ENCODE measurements around the gene KLHL26. TPM values are rescaled to one million over a fixed set of nuclear protein-coding genes. Genes with fewer than 3 reads are reported as not detected.
A peak's percentile ranks its signal among the peaks of the same experiment; 100 is the strongest.

The KLHL26 gene
- total and polyA plus RNA-seq, 9 of the 15 experiments (the other 6 are each of a cell fraction or from before 2014, with no cell fraction given) = 0.13 to 13.3 (median 1.4) TPM

DNA sequence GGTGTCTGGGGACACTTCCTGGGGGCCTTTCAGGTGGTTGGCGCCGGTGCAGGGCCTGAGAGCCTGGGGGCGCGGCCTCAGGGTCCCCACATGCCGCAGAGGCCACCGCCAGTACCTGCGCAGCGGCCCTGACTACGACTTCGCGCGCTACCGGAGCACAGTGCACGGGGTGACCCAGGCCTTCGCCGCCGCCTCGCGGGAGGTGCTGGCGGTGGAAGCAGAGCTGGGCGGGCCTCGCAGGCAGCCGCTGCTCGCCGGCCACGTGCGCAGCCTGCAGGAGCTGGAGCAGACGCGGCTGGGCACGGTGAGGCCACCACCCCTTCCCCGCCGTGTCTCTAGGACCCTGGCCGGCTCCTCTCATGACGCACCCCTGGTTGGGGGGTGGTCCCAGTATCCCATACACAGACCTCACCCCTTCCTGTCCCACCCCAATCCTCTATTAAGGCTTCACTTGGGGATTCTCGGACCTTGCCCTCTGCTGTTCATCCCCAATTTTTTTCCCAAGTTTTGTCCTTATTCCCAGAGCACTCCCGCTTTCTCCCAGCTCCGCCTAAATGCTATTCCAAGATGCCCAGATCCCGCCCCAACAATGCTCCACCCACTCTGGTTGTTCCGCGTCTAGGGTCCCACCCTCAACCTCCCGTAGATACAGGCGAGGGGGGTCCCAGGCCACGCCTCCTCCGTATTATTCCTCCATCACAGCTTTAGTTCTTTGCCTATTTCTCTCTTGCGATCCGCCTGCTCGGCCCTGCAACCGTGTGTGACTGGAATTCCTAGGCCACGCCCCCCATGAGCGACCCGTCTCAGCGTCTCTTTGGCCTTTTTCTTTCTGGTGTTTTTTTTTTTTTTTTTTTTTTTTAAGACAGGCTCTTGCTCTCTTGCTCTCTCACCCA lies 47.2 kb upstream of the KLHL26 start (continued):
- TF ChIP-seq, protein P1, sequence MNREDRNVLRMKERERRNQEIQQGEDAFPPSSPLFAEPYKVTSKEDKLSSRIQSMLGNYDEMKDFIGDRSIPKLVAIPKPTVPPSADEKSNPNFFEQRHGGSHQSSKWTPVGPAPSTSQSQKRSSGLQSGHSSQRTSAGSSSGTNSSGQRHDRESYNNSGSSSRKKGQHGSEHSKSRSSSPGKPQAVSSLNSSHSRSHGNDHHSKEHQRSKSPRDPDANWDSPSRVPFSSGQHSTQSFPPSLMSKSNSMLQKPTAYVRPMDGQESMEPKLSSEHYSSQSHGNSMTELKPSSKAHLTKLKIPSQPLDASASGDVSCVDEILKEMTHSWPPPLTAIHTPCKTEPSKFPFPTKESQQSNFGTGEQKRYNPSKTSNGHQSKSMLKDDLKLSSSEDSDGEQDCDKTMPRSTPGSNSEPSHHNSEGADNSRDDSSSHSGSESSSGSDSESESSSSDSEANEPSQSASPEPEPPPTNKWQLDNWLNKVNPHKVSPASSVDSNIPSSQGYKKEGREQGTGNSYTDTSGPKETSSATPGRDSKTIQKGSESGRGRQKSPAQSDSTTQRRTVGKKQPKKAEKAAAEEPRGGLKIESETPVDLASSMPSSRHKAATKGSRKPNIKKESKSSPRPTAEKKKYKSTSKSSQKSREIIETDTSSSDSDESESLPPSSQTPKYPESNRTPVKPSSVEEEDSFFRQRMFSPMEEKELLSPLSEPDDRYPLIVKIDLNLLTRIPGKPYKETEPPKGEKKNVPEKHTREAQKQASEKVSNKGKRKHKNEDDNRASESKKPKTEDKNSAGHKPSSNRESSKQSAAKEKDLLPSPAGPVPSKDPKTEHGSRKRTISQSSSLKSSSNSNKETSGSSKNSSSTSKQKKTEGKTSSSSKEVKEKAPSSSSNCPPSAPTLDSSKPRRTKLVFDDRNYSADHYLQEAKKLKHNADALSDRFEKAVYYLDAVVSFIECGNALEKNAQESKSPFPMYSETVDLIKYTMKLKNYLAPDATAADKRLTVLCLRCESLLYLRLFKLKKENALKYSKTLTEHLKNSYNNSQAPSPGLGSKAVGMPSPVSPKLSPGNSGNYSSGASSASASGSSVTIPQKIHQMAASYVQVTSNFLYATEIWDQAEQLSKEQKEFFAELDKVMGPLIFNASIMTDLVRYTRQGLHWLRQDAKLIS (CRISPR knock-in tag; IDR thresholded peaks at IDR 0.05) = peak; percentile 36
- TF ChIP-seq MTA1 (IDR thresholded peaks at IDR 0.05; ENCODE audit: borderline replicate concordance) (peak; percentile 49), MAFK (IDR thresholded peaks at IDR 0.05; ENCODE audit: low read length) (no peak), ATF7 (IDR thresholded peaks at IDR 0.05) (no peak), PRMT5 (CRISPR knock-in tag; IDR thresholded peaks at IDR 0.05) (no peak), GABPB2 (CRISPR knock-in tag; conservative IDR thresholded peaks at IDR 0.05) (no peak), ZNF707 (CRISPR knock-in tag; conservative IDR thresholded peaks at IDR 0.05) (no peak), RBM34 (IDR thresholded peaks at IDR 0.05; ENCODE audit: borderline replicate concordance, insufficient read depth, low read length) (no peak), XRCC3 (IDR thresholded peaks at IDR 0.05) (no peak), SUPT5H (IDR thresholded peaks at IDR 0.05) (no peak), ZKSCAN1 (IDR thresholded peaks at IDR 0.05; ENCODE audit: low read depth, low read length) (no peak), GATAD2B (IDR thresholded peaks at IDR 0.05; ENCODE audit: borderline replicate concordance) (no peak), SAP30 (IDR thresholded peaks at IDR 0.05; ENCODE audit: borderline replicate concordance, insufficient read depth, low read depth, low read length, poor library complexity, severe bottlenecking) (peak; percentile 43), ZFP30 (CRISPR knock-in tag; IDR thresholded peaks at IDR 0.05; ENCODE audit: borderline replicate concordance) (no peak), JUN (IDR thresholded peaks at IDR 0.05; ENCODE audit: borderline replicate concordance, low read depth, low read length) (peak; percentile 72; the same call in 1 of the 2 replicates), JUN (CRISPR knock-in tag; IDR thresholded peaks at IDR 0.05; ENCODE audit: borderline replicate concordance) (peak; percentile 91; the same call in 1 of the 2 replicates)
- TF ChIP-seq, protein P2, sequence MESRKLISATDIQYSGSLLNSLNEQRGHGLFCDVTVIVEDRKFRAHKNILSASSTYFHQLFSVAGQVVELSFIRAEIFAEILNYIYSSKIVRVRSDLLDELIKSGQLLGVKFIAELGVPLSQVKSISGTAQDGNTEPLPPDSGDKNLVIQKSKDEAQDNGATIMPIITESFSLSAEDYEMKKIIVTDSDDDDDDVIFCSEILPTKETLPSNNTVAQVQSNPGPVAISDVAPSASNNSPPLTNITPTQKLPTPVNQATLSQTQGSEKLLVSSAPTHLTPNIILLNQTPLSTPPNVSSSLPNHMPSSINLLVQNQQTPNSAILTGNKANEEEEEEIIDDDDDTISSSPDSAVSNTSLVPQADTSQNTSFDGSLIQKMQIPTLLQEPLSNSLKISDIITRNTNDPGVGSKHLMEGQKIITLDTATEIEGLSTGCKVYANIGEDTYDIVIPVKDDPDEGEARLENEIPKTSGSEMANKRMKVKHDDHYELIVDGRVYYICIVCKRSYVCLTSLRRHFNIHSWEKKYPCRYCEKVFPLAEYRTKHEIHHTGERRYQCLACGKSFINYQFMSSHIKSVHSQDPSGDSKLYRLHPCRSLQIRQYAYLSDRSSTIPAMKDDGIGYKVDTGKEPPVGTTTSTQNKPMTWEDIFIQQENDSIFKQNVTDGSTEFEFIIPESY (CRISPR knock-in tag; IDR thresholded peaks at IDR 0.05) = no peak; the same call in 1 of the 2 replicates
- TF ChIP-seq, protein P3, sequence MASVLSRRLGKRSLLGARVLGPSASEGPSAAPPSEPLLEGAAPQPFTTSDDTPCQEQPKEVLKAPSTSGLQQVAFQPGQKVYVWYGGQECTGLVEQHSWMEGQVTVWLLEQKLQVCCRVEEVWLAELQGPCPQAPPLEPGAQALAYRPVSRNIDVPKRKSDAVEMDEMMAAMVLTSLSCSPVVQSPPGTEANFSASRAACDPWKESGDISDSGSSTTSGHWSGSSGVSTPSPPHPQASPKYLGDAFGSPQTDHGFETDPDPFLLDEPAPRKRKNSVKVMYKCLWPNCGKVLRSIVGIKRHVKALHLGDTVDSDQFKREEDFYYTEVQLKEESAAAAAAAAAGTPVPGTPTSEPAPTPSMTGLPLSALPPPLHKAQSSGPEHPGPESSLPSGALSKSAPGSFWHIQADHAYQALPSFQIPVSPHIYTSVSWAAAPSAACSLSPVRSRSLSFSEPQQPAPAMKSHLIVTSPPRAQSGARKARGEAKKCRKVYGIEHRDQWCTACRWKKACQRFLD (CRISPR knock-in tag; IDR thresholded peaks at IDR 0.05) = peak; percentile 45; the same call in 1 of the 2 replicates
